HepG2 (cell line): ENCODE measurements around the gene CAMSAP1. TPM values are rescaled to one million over a fixed set of nuclear protein-coding genes. Genes with fewer than 3 reads are reported as not detected.

Source experiments
- ATAC-seq: fragments of 200-7000 bp; cut with Tn5 transposase; 3 replicates; pipeline ENCODE4 v1.9.1; 2020; ENCODE audit warnings: mild to moderate bottlenecking, moderate library complexity
- BruUV-seq: library from RNA; stranded (reverse); fragments of 400-500 nt; replicated peaks from 2 replicates; lab custom pipeline; 2021; lab: Mats Ljungman, UMichigan
- CTCF ChIA-PET: fragments of 300-600 bp; formaldehyde crosslinking; extraction: SDS; loops from one replicate; lab custom pipeline; 2021; ENCODE audit warnings: low total read pairs, inconsistent platforms, low intra/inter-chr PET ratio; lab: Yijun Ruan, JAX
- POLR2A ChIA-PET: fragments of 350-600 bp; sonication (Branson Sonifier 250); formaldehyde crosslinking; loops from one replicate; lab custom pipeline; 2020; ENCODE audit warnings: antibody characterized with exemption, inconsistent platforms; lab: Yijun Ruan, JAX
- DNase-seq: peaks from one replicate; pipeline ENCODE4 v3.0.0-alpha.2; 2015; ENCODE audit warnings: low spot score
- FAIRE-seq: peaks from 3 replicates; lab custom pipeline; 2011; peaks lifted over from hg19 to GRCh38; lab: Jason Lieb, UNC
- H2AFZ ChIP-seq: one replicate; pipeline ENCODE4 v1.6.1; 2011; ENCODE audit warnings: low read length, inconsistent platforms
- H3K27ac ChIP-seq: fragments of 300-600 bp; 3 replicates; pipeline ENCODE4 v1.8.0; 2011; ENCODE audit warnings: mixed run types, mild to moderate bottlenecking, mixed read lengths, low read length, inconsistent platforms; ENCODE audit not compliant: insufficient read depth; ENCODE audit errors: extremely low read length
- H3K27me3 ChIP-seq, 2 experiments: fragments of 200-600 bp in 1 of 2; 2 replicates in 1 of 2; 3 replicates in 1 of 2; pipeline versions ENCODE4 v1.6.0 to v1.8.0; 2011; ENCODE audit warnings: low read length in 2 of 2, mild to moderate bottlenecking in 2 of 2, moderate library complexity in 2 of 2, inconsistent platforms in 1 of 2; ENCODE audit not compliant: insufficient read depth in 2 of 2, control insufficient read depth in 1 of 2
- H3K36me3 ChIP-seq, 2 experiments: fragments of 200-600 bp in 1 of 2; replicated peaks in 1 of 2; 2 replicates in 1 of 2; 3 replicates in 1 of 2; pipeline versions ENCODE4 v1.5.1 to v1.8.0; 2011; ENCODE audit warnings: low read length in 2 of 2, inconsistent platforms in 1 of 2; ENCODE audit not compliant: insufficient read depth in 2 of 2, control insufficient read depth in 1 of 2
- H3K4me1 ChIP-seq: 2 replicates; pipeline ENCODE4 v1.5.1; 2012; ENCODE audit warnings: low read length, inconsistent platforms; ENCODE audit not compliant: insufficient read depth
- H3K4me2 ChIP-seq: 2 replicates; pipeline ENCODE4 v1.6.0; 2011; ENCODE audit warnings: low read depth, low read length, inconsistent platforms
- H3K4me3 ChIP-seq, 3 experiments: fragments of 200-600 bp in 1 of 3; sonication (generic), shearing (Covaris generic) in 1 of 3; replicated peaks in 1 of 3; 2 replicates each; pipeline ENCODE4 v1.5.1; 2011 to 2016; ENCODE audit warnings: low read length in 3 of 3, inconsistent platforms in 2 of 3, low read depth in 2 of 3, mild to moderate bottlenecking in 2 of 3, control low read depth in 1 of 3, mixed read lengths in 1 of 3; ENCODE audit not compliant: insufficient read depth in 1 of 3
- H3K79me2 ChIP-seq: one replicate; pipeline ENCODE4 v1.6.1; 2011; ENCODE audit warnings: low read length, inconsistent platforms; ENCODE audit not compliant: insufficient read depth
- H3K9ac ChIP-seq: 2 replicates; pipeline ENCODE4 v1.6.0; 2011; ENCODE audit warnings: mild to moderate bottlenecking, low read depth, low read length, inconsistent platforms; ENCODE audit not compliant: insufficient read depth
- H3K9me3 ChIP-seq: 2 replicates; pipeline ENCODE4 v1.5.1; 2012; ENCODE audit warnings: mild to moderate bottlenecking, low read length
- H4K20me1 ChIP-seq: 2 replicates; pipeline ENCODE4 v1.6.0; 2011; ENCODE audit warnings: inconsistent platforms, mild to moderate bottlenecking, low read length, moderate library complexity; ENCODE audit not compliant: insufficient read depth
- NFE2 ChIP-seq: sonication (generic); formaldehyde crosslinking; IDR thresholded peaks from 2 replicates; pipeline ENCODE4 v1.4.0; 2020; ENCODE audit warnings: missing genetic modification reagents
- ZNF17 ChIP-seq: sonication (generic); formaldehyde crosslinking; IDR thresholded peaks from 2 replicates; pipeline ENCODE4 v1.5.0; 2020; ENCODE audit warnings: mild to moderate bottlenecking, missing genetic modification reagents
- ZNF317 ChIP-seq: sonication (generic); formaldehyde crosslinking; IDR thresholded peaks from 2 replicates; pipeline ENCODE4 v1.5.0; 2020; ENCODE audit warnings: mild to moderate bottlenecking, missing genetic modification reagents
- ZNF333 ChIP-seq: sonication (generic); formaldehyde crosslinking; IDR thresholded peaks from 2 replicates; pipeline ENCODE4 v1.4.0; 2020; ENCODE audit warnings: mild to moderate bottlenecking, missing genetic modification reagents, borderline replicate concordance
- ZNF503 ChIP-seq: sonication (generic); formaldehyde crosslinking; IDR thresholded peaks from 2 replicates; pipeline ENCODE4 v1.4.0; 2020; ENCODE audit warnings: missing genetic modification reagents
- ZNF878 ChIP-seq: sonication (generic); formaldehyde crosslinking; IDR thresholded peaks from 2 replicates; pipeline ENCODE4 v1.8.1; 2023; ENCODE audit warnings: mild to moderate bottlenecking, missing genetic modification reagents, moderate library complexity
- WGBS: methylation state at CpG from one replicate; pipeline ENCODE4 v1.1.6; 2017; ENCODE audit warnings: low lambda C conversion rate; 5-methylcytosine and 5-hydroxymethylcytosine counted together
- in situ Hi-C: cut with HindIII; loops from 2 replicates; pipeline ENCODE4 v1.10.0; 2017; ENCODE audit warnings: low pct_unique_long_range_greater_than_20kb; ENCODE audit not compliant: extremely low pct_ligation_motif_present
- intact Hi-C: fragments of 100-400 bp; cut with micrococcal nuclease; formaldehyde crosslinking; loops from one replicate; pipeline ENCODE4 v1.10.0; 2022; ENCODE audit not compliant: unreplicated experiment
- polyA plus RNA-seq, 8 experiments: library from polyadenylated mRNA; depleted of rRNA in 3 of 8; stranded (reverse) in 7 of 8; unstranded in 1 of 8; fragments of >200 nt; fragmentation: Illumina TruSeq in 4 of 8; extraction: Trizol in 4 of 8; gene quantifications; 2 replicates each; pipeline versions ENCODE4 v1.2.1 to v1.2.3, GENCODE V29; 2011 to 2016; ENCODE audit warnings: low read depth in 4 of 8, missing spikeins in 1 of 8, mixed read lengths in 1 of 8; ENCODE audit not compliant: insufficient read depth in 1 of 8
- total RNA-seq, 5 experiments: library from RNA; depleted of rRNA; stranded (reverse); fragments of >200 nt; fragmentation: Illumina TruSeq; extraction: Trizol; gene quantifications; 2 replicates each; pipeline ENCODE4 v1.2.3, GENCODE V29; 2016; ENCODE audit warnings: low read depth in 1 of 5

The CAMSAP1 gene
- total and polyA plus RNA-seq, 2 of the 13 experiments (the other 11 are each of a cell fraction or from before 2014, with no cell fraction given) = 3.8 to 12.4 TPM

DNA sequence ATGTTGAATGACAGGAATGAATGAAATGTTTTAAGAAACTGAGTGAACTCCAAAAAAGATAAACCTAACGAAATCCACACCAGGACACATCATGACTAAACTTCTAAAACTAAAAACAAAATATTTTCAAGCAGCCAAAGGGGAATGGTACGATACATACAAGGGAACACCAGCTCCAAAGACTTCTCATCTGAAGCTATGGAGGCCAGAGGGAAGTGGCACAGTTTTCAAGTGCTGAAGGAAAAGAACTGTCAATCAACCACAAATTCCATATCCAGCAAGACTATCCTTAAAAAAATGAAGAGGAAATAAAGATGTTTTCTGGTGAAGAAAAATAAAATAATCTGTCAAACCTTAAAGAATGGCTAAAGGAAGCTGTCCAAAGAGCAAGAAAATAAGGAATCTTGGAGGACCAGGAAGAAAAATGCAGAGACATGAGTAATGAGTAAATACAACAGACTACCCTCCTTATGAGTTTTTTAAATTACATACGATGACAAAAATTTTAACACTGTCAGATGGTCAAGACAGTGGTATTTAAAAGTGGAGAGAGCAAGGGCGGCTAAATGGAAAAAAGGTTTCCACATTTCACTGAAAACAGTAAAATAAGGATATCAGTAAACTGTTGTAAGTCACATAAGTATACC, 12.0 kb downstream of the CAMSAP1 start:
- Histone ChIP-seq H3K9me3 (no peaks in the 10 kb centered on the region), H3K27ac (no peak overlapping the region), H3K4me2 (no peak overlapping the region), H3K79me2 (peaks cover 91% of the 10 kb centered on the region), H4K20me1 (peaks cover 19% of the 10 kb centered on the region; the same call in 1 of the 2 replicates), H3K4me1 (no peaks in the 10 kb centered on the region), H3K9ac (no peak overlapping the region), H3K4me3 (no peak overlapping the region), H2AFZ (no peak overlapping the region), H3K27me3 (no peaks in the 10 kb centered on the region), H3K36me3 (no peaks in the 10 kb centered on the region; a peak in 1 of 5 replicates)
- ATAC-seq (no peak), DNase-seq (no peak), FAIRE-seq (no peak)
- in situ Hi-C loops (no loop called here), intact Hi-C loops (no loop called here)
- 91% methylated on average over 4 of the region's 4 CpGs for WGBS
- no TSS peak for BruUV-seq
- TF ChIP-seq ZNF317 (peak; percentile 94), ZNF503 (no peak)
- ChIA-PET POLR2A (no interaction called here), CTCF (no interaction called here)

DNA sequence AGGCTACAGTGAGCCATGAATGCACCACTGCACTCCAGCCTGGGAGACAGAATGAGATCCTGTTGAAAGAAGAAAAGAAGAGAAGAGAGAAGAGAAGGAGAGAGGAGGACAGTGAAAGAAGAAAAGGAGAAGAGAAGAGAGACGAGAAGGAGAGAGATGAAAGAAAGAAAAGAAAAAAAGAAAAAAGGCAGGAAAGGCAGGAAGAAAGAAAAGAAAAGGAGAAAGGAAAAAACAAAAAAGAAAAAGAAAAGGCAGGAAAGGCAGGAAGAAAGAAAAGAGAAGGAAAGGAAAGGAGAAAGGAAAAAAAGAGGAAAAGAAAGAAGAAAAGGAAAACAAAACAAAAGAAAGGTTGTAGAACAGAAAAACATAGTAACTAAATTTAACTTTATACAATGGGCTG, 14.2 kb downstream of the CAMSAP1 start:
- Histone ChIP-seq H2AFZ (no peak overlapping the region), H3K9ac (no peak overlapping the region), H3K36me3 (peaks cover 0 to under 1% of the 10 kb centered on the region in 2 experiments; a peak in 1 of 5 replicates), H3K9me3 (no peaks in the 10 kb centered on the region), H3K79me2 (peaks cover 96% of the 10 kb centered on the region), H3K4me1 (no peaks in the 10 kb centered on the region), H3K27ac (no peak overlapping the region), H4K20me1 (peaks cover 32% of the 10 kb centered on the region; the same call in 1 of the 2 replicates), H3K4me2 (no peak overlapping the region), H3K27me3 (no peaks in the 10 kb centered on the region), H3K4me3 (no peak overlapping the region)
- in situ Hi-C loops (no loop called here), intact Hi-C loops (no loop called here)
- ChIA-PET CTCF (no interaction called here), POLR2A (no interaction called here)
- no peak for FAIRE-seq
- BruUV-seq = no TSS peak
- no peak for ATAC-seq
- WGBS = 95% methylated on average over 1 of the region's 1 CpG
- no peak for DNase-seq
- no peak for TF ChIP-seq ZNF333 (CRISPR knock-in tag)
- no peak for TF ChIP-seq NFE2 (CRISPR knock-in tag)
- no peak for TF ChIP-seq ZNF878 (CRISPR knock-in tag)
- no peak for TF ChIP-seq ZNF17 (CRISPR knock-in tag)
